Measurements from ENCODE around the gene ITSN1.
A peak's percentile ranks its signal among the peaks of the same experiment; 100 is the strongest.

Gene ITSN1

DNA sequence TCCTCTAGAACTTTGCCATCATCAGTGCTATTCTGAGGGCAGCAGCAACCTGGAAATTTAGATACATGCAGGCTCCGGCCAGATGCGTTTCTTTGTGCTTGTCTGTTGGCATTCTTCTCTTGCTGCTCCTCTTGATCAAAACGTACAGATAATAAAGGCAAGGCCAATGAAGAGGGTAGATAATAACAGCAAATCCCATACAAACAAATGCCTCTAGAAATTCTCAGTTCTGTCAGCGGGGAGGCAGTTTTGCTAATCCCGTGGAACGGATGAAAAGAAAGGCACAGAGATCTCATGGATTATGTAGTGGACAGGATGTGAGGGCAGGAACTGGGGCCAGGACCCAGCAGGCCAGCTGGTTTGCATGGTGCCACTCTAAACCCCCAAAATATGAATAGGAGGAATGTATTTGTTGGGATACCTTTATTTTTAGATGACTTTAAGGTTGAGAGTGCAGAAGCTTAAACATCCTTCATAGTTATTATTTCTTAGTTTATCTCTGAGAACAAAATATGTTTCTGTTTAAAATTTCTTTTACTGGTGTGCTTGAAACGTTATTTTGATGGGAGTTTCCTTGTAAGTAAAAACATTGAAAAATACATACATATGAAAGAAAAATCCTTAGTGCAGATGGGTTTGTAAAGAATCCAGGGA is 1.5 kb downstream of the ITSN1 start:
- Histone ChIP-seq H3K4me1 (ENCODE audit: insufficient read depth, low read length) (peaks cover 14% of the 10 kb centered on the region), H3K36me3 (ENCODE audit: insufficient read depth, low read length) (no peaks in the 10 kb centered on the region), H3K9ac (ENCODE audit: low read depth, low read length) (peak overlapping the region; percentile 85), H3K9me3 (ENCODE audit: control insufficient read depth, insufficient read depth, low read length) (no peaks in the 10 kb centered on the region)

DNA sequence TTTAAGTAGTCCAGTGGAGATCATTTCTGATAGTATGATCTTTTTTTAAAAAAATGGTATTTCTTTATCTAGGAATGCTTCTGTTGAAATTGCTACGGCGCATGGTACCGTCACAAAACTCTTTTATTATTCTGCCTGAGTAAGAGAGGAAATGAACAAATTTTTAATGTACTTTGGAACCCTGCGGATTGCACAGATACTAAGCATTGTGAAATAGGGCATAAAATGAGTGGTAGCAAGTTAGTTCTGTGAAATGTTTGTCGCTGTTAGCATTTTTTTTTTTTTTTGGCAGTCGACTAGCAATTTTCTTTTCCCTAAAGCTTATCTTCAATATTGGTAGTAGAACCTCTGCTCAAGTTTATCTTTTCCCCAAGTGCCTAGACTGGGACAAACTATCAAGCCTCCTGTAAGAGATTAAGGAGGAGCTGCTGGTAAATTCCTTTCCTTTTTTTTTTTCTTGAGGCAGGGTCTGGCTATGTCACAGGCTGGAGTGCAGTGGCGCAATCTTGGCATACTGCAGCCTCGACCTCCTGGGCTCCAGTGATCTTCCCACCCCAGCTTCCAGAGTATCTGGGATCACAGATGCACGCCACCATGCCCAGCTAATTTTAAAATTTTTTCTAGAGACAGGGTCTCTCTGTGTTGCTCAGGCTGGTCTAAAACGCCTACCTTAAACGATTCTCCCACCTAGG is 2.2 kb downstream of the ITSN1 start:
- H3K36me3 ChIP-seq (ENCODE audit: insufficient read depth, low read length): no peaks in the 10 kb centered on the region
- H3K9ac ChIP-seq (ENCODE audit: low read depth, low read length): no peak overlapping the region
- H3K4me1 ChIP-seq (ENCODE audit: insufficient read depth, low read length): peaks cover 14% of the 10 kb centered on the region
- H3K9me3 ChIP-seq (ENCODE audit: control insufficient read depth, insufficient read depth, low read length): no peaks in the 10 kb centered on the region

DNA sequence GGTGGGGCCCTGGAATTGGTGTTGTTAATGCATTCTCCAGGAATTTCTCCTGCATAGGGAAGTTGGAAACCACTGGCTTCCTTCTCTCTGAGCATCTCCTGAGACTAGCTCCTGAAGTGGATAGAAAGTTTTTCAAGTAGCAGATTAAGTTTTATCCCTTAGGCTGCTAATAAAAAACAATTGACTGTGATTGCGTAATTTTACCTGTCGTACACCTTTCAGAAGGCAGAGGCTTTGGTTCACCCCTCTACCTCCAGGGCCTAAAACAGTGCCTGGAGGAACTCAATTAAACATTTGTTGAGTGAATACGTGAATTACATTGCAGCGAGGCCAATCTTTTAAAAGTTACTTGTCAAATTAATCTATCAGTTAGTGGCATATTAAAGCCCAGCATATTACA is 3.4 kb downstream of the ITSN1 start:
- H3K4me1 ChIP-seq (ENCODE audit: insufficient read depth, low read length): peaks cover 16% of the 10 kb centered on the region
- H3K9ac ChIP-seq (ENCODE audit: low read depth, low read length): no peak overlapping the region
- H3K36me3 ChIP-seq (ENCODE audit: insufficient read depth, low read length): no peaks in the 10 kb centered on the region
- H3K9me3 ChIP-seq (ENCODE audit: control insufficient read depth, insufficient read depth, low read length): no peaks in the 10 kb centered on the region

DNA sequence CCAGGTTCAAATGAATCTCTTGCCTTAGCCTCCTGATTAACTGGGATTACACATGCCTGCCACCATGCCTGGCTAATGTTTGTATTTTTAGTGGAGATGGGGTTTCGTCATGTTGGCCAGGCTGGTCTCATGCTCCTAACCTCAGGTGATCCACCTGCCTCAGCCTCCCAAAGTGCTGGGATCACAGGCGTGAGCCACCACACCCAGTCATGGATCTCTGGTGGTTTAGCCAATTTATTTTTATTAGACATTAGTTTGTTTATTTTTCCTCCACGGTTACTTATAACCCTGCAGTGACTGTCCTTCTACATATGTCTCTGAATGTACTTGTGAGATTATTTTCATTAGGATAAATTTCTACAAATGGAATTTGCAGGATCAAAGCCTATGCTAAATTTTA is 5.3 kb downstream of the ITSN1 start:
- Histone ChIP-seq H3K9me3 (ENCODE audit: control insufficient read depth, insufficient read depth, low read length) (no peaks in the 10 kb centered on the region), H3K4me1 (ENCODE audit: insufficient read depth, low read length) (peaks cover 30% of the 10 kb centered on the region), H3K9ac (ENCODE audit: low read depth, low read length) (no peak overlapping the region), H3K36me3 (ENCODE audit: insufficient read depth, low read length) (no peaks in the 10 kb centered on the region)

DNA sequence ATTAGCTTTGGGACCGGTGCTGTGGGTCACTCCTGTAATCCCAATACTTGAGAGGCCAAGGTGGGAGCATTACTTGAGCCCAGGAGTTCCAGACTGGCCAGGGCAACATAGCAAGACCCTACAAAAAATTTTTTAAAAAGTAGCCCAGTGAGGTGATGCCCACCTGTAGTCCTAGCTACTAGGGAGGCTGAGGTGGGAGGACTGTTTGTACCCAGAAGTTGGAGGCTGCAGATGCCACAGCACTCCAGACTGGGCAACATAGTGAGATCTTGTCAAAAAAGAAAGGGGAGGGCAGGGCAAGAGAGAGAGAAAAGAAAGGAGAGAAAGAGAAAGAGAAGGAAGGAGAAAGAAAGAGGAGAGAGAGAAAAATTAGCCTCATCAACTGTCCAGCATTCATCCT is 6.3 kb downstream of the ITSN1 start:
- no peaks in the 10 kb centered on the region for H3K9me3 ChIP-seq (ENCODE audit: control insufficient read depth, insufficient read depth, low read length)
- no peaks in the 10 kb centered on the region for H3K36me3 ChIP-seq (ENCODE audit: insufficient read depth, low read length)
- H3K4me1 ChIP-seq (ENCODE audit: insufficient read depth, low read length): peaks cover 30% of the 10 kb centered on the region
- H3K9ac ChIP-seq (ENCODE audit: low read depth, low read length): no peak overlapping the region

DNA sequence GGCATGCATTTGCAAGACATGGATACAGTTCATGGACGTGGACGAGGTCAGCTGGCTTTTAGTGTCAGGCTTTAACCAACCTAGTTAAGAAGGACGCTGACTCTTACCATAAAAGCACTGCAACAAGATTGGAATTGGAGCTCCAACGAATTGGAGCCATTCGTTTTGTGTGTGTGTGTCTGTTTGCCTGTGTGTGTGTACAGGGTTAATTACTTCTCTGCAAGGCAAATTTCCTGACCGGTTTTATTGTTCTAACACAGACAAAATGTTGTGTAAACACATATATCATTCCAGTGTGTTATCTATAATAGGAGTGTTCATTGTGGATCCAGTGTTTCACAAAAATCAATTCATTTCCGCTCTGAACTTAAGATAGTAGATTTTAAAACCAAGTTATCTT is 7.9 kb downstream of the ITSN1 start:
- H3K36me3 ChIP-seq (ENCODE audit: insufficient read depth, low read length): no peaks in the 10 kb centered on the region
- peaks cover 36% of the 10 kb centered on the region for H3K4me1 ChIP-seq (ENCODE audit: insufficient read depth, low read length)
- H3K9me3 ChIP-seq (ENCODE audit: control insufficient read depth, insufficient read depth, low read length): no peaks in the 10 kb centered on the region
- no peak overlapping the region for H3K9ac ChIP-seq (ENCODE audit: low read depth, low read length)

DNA sequence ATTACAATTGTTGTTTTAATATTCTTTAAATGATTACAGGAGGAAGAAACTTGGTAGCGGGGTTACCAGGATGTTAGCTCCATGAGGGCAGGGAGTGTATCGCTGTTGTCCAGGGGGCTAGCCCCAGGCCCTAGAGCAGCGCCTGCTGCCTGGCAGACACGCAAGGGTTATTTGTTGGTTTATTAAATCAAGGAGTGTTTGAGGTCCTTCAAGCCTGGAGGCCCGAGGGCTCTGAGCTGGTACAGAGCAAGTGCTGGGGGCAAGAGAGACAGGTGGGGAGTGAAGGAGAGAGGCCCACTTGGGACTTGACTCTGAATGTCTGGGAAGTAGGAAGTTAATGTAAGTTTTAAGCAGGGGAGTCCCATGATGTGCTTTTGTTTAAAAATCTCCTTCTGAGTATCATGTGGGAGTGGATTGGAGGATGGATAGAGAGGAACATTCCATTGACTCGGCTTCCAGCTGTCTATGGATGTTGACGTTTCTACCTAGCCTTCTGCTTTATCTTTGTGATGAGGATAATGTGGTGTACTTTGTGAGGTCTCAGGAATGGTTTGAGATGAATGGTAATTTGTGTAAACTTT is 8.7 kb downstream of the ITSN1 start:
- no peaks in the 10 kb centered on the region for H3K9me3 ChIP-seq (ENCODE audit: control insufficient read depth, insufficient read depth, low read length)
- H3K9ac ChIP-seq (ENCODE audit: low read depth, low read length): no peak overlapping the region
- H3K4me1 ChIP-seq (ENCODE audit: insufficient read depth, low read length): peaks cover 36% of the 10 kb centered on the region
- no peaks in the 10 kb centered on the region for H3K36me3 ChIP-seq (ENCODE audit: insufficient read depth, low read length)

DNA sequence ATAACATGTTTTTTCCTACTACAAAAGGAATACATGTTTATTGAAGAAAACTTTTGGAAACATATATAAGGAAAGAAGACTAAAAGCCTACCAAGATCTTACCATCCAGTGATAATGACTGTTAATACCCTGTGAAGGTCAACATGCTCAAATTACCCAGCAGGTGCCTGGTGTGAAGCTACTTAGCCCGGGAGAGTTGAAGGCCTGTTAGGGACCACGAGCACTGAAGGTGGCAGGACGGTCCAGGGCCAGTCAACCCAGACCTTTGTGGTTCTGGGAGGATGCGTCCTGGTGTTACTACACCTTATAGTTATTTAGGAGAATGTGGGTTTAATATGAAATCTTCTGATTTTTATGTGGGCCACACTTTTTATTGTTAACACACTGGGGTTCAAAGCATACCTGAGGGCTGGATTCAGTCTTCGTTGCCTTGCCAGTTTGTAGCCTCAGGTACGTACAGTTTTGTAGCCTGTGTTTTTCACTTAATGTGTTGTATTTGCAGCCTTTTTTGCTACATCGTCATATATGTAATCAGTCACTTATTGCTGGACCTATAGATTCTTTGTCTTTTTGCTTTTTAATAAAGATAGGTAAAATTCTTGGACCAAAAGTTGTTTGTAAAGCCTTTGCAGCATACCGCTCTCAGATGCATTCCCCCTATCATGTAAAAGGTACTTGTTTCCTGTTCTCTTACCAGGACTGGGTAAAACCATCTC is 9.8 kb downstream of the ITSN1 start:
- Histone ChIP-seq H3K4me1 (ENCODE audit: insufficient read depth, low read length) (peaks cover 40% of the 10 kb centered on the region), H3K36me3 (ENCODE audit: insufficient read depth, low read length) (no peaks in the 10 kb centered on the region), H3K9ac (ENCODE audit: low read depth, low read length) (no peak overlapping the region), H3K9me3 (ENCODE audit: control insufficient read depth, insufficient read depth, low read length) (no peaks in the 10 kb centered on the region)

DNA sequence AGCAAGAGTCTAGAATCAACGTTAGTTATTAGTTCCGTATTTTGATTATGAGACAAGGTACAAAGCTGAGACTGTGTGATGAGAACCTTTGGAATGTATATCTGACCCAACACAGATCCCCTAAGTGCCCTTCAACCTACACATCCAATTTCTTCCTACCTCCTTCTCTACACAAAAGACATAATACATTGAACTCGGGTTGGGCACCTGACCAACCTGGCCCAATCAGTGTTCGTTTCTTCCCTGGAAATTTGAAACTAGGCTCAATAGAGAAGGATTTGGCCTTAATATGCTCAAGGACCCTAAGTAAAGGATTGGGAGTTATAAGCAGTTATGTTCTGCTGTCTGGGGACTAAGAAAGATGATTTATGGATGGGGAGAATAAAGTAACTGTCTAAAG is 12.1 kb downstream of the ITSN1 start:
- H3K9ac ChIP-seq (ENCODE audit: low read depth, low read length): no peak overlapping the region
- H3K9me3 ChIP-seq (ENCODE audit: control insufficient read depth, insufficient read depth, low read length): no peaks in the 10 kb centered on the region
- peaks cover 48% of the 10 kb centered on the region for H3K4me1 ChIP-seq (ENCODE audit: insufficient read depth, low read length)
- H3K36me3 ChIP-seq (ENCODE audit: insufficient read depth, low read length): peaks cover 3% of the 10 kb centered on the region; the same call in 1 of the 2 replicates

DNA sequence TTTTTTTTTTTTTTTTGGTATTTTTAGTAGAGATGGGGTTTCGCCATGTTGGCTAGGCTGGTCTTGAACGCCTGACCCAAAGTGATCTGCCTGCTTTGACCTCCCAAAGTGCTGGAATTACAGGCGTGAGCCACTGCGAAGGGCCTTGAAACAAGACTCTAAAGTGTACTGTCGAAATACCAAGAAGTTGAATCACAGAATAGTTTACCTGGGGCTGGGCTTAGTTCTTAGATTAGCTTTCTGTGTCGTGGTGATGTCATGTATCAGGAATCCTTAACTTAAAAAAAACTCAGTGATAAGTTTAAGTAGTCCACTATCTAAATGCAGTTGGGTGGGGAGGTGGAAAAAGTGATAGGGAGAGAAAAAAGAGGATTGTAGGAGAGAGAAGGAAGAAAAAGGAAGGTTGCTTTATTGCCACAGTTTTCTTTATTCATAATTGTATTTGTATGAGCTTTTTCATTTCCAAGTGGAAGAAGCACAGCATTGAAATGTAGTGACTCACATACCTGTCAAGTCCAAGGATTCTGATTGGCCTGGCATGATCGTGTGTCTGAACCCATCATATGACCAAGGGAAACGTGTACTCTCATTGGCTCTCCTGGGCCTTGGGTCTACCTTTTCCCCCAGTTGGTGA is 13.4 kb downstream of the ITSN1 start:
- Histone ChIP-seq H3K9me3 (ENCODE audit: control insufficient read depth, insufficient read depth, low read length) (no peaks in the 10 kb centered on the region), H3K4me1 (ENCODE audit: insufficient read depth, low read length) (peaks cover 46% of the 10 kb centered on the region), H3K36me3 (ENCODE audit: insufficient read depth, low read length) (peaks cover 3% of the 10 kb centered on the region; the same call in 1 of the 2 replicates), H3K9ac (ENCODE audit: low read depth, low read length) (no peak overlapping the region)

DNA sequence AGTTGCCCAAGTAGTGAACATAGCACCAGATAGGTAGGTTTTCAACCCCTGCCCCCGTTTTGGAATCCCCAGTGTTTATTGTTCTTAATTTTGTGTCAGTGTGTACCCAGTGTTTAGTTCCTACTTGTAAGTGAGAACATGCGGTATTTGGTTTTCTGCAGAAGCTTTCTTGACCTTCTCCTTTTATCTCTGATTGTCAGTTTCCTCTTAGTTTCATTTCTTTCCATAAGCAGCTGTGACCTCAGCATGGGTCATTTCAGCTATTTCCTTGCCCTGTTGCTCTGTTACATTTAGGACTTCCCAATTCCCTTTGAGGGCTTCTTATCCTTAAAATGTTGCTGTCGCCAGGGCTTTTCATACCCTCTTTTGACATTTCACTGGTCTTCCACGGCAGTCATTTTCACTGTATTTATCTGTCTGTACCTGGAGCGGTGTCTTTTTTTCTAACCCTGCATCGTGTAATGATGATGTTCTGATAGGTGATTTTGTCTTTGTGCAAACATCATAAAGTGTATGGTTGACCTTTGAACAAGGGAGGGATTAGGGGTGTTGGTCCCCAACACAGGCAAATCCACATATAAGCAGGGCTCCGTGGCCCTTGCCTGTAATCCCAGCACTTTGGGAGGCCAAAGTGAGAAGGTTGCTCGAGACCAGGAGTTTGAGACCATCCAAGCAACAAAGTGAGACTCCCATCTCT is 15.0 kb downstream of the ITSN1 start:
- H3K4me1 ChIP-seq (ENCODE audit: insufficient read depth, low read length): peaks cover 33% of the 10 kb centered on the region

DNA sequence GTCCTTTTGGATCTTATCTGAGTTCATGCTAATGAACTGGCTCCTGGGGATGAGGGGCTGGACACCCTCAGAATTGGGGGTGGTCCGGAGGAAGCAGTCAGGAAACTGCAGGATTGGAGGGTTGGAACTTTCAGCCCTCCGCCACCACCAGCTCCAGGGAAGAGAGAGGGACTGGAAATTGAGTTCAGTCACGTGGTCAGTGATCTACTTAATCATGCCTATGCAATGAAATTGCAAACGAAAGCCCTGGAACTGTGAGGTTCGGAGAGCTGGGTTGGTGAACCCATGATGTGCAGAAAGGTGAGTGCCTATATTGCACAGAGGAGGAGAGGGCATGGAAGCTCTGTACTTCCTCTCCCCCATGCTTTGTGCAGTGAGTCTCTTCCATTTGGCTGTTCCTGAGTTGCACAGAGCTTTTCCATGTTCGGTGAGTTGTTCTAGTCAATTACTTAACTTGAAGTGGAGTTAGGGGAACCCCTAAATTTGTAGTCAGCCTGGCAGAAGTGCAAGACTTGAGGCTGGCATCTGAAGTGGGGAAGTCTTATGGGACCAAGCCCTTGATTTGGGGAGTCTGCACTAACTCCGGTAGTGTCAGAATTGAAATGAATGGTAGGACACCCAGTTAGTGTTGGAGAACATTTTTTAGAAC is 16.7 kb downstream of the ITSN1 start:
- no peak overlapping the region for H3K9ac ChIP-seq (ENCODE audit: low read depth, low read length)
- peaks cover 3% of the 10 kb centered on the region; the same call in 1 of the 2 replicates for H3K36me3 ChIP-seq (ENCODE audit: insufficient read depth, low read length)
- no peaks in the 10 kb centered on the region for H3K9me3 ChIP-seq (ENCODE audit: control insufficient read depth, insufficient read depth, low read length)
- H3K4me1 ChIP-seq (ENCODE audit: insufficient read depth, low read length): peaks cover 29% of the 10 kb centered on the region

More for the DNA sequence above, 15.0 kb downstream of the ITSN1 start:
- Histone ChIP-seq H3K9ac (ENCODE audit: low read depth, low read length) (no peak overlapping the region), H3K9me3 (ENCODE audit: control insufficient read depth, insufficient read depth, low read length) (no peaks in the 10 kb centered on the region), H3K36me3 (ENCODE audit: insufficient read depth, low read length) (peaks cover 3% of the 10 kb centered on the region; the same call in 1 of the 2 replicates)

DNA sequence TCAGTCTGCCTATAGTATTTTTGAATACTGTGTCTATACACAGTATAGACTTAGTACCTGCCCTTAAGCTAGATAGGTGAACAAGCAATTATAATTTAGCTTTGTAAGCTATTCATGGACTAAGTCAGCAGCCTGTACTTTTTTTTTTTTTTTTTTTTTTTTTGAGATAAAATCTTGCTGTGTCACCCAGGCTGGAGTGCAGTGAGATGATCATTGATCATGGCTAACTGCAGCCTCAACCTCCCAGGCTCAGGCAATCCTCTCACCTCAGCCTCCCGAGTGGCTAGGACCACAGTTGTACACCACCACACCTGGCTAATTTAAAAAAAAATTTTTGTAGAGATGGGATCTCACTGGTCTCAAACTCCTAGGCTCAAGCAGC is 17.3 kb downstream of the ITSN1 start:
- Histone ChIP-seq H3K4me1 (ENCODE audit: insufficient read depth, low read length) (peaks cover 23% of the 10 kb centered on the region), H3K36me3 (ENCODE audit: insufficient read depth, low read length) (peaks cover 3% of the 10 kb centered on the region; the same call in 1 of the 2 replicates), H3K9me3 (ENCODE audit: control insufficient read depth, insufficient read depth, low read length) (no peaks in the 10 kb centered on the region), H3K9ac (ENCODE audit: low read depth, low read length) (no peak overlapping the region)
